RWPE2 (cell line): ENCODE measurements around the gene SDF2.

ENCODE experiments used
- ATAC-seq: fragments of 200-7000 bp; cut with Tn5 transposase; 3 replicates; pipeline ENCODE4 v1.9.1; 2021; ENCODE audit warnings: low read depth
- DNase-seq: peaks from one replicate; pipeline ENCODE4 v3.0.0-alpha.2; 2020; ENCODE audit warnings: low spot score
- H3K27ac ChIP-seq: fragments of 450-650 bp; 2 replicates; pipeline ENCODE4 v1.5.1; 2017; ENCODE audit warnings: mild to moderate bottlenecking; ENCODE audit not compliant: poor library complexity, severe bottlenecking
- H3K27me3 ChIP-seq: fragments of 250-450 bp; sonication (Bioruptor Pico); 2 replicates; pipeline ENCODE4 v1.5.1; 2021; ENCODE audit warnings: mild to moderate bottlenecking, moderate library complexity; ENCODE audit not compliant: insufficient read depth, poor library complexity, severe bottlenecking
- H3K36me3 ChIP-seq: fragments of 250-450 bp; sonication (Bioruptor Pico); 2 replicates; pipeline ENCODE4 v1.5.1; 2020; ENCODE audit warnings: low read depth, mild to moderate bottlenecking, moderate library complexity
- H3K4me1 ChIP-seq: fragments of 250-450 bp; sonication (Bioruptor Pico); 2 replicates; pipeline ENCODE4 v1.5.1; 2021; ENCODE audit warnings: mild to moderate bottlenecking, moderate library complexity; ENCODE audit not compliant: insufficient read depth, poor library complexity, severe bottlenecking
- H3K4me3 ChIP-seq: fragments of 250-450 bp; sonication (Bioruptor Pico); 2 replicates; pipeline ENCODE4 v1.5.1; 2021; ENCODE audit warnings: mild to moderate bottlenecking, moderate library complexity; ENCODE audit not compliant: severe bottlenecking
- H3K9me3 ChIP-seq: fragments of 250-450 bp; sonication (Bioruptor Pico); 2 replicates; pipeline ENCODE4 v1.5.1; 2021; ENCODE audit warnings: mild to moderate bottlenecking, moderate library complexity; ENCODE audit not compliant: severe bottlenecking
- CTCF ChIP-seq: fragments of 450-650 bp; IDR thresholded peaks from one replicate; pipeline ENCODE4 v1.5.1; 2017; ENCODE audit warnings: mild to moderate bottlenecking, moderate library complexity; ENCODE audit not compliant: poor library complexity, severe bottlenecking

The SDF2 gene

GRCh38 chr17:28643983-28644786 lies 17.5 kb downstream of the SDF2 start:
- Histone ChIP-seq H3K36me3 (peaks cover 54% of the 10 kb centered on the region), H3K9me3 (no peaks in the 10 kb centered on the region)
- ATAC-seq, result no peak

GRCh38 chr17:28641579-28641978 lies 20.1 kb downstream of the SDF2 start:
- DNase-seq, result no peak
- Histone ChIP-seq H3K9me3 (no peaks in the 10 kb centered on the region), H3K27me3 (no peaks in the 10 kb centered on the region), H3K36me3 (peaks cover 75% of the 10 kb centered on the region), H3K27ac (no peak overlapping the region), H3K4me3 (no peak overlapping the region), H3K4me1 (peaks cover 8% of the 10 kb centered on the region)
- TF ChIP-seq CTCF, result no peak
- ATAC-seq, result no peak

More at GRCh38 chr17:28643983-28644786, 17.5 kb downstream of the SDF2 start:
- no peak for DNase-seq
- no peaks in the 10 kb centered on the region for H3K27me3 ChIP-seq
- TF ChIP-seq CTCF, result peak; percentile 53
- H3K4me1 ChIP-seq, result peaks cover 8% of the 10 kb centered on the region
- H3K27ac ChIP-seq, result peak overlapping the region; percentile 48
- H3K4me3 ChIP-seq, result peak overlapping the region; percentile 39

GRCh38 chr17:28635506-28635905 lies 26.2 kb downstream of the SDF2 start:
- DNase-seq (no peak), ATAC-seq (0 out of 3 replicates have a peak, but pooled peaks have one; percentile 14)
- Histone ChIP-seq H3K4me3 (no peak overlapping the region), H3K9me3 (no peaks in the 10 kb centered on the region), H3K27ac (no peak overlapping the region), H3K4me1 (no peaks in the 10 kb centered on the region), H3K27me3 (no peaks in the 10 kb centered on the region), H3K36me3 (peaks cover 100% of the 10 kb centered on the region)
- TF ChIP-seq CTCF, result no peak

- no peak overlapping the region for H3K27ac ChIP-seq
- no peaks in the 10 kb centered on the region for H3K4me1 ChIP-seq
- H3K36me3 ChIP-seq, result peaks cover 95% of the 10 kb centered on the region
- no peak for DNase-seq
- no peaks in the 10 kb centered on the region for H3K27me3 ChIP-seq
- H3K9me3 ChIP-seq, result no peaks in the 10 kb centered on the region
- H3K4me3 ChIP-seq, result no peak overlapping the region
- no peak for TF ChIP-seq CTCF
- ATAC-seq, result no peak
These were observed 27.4 kb downstream of the SDF2 start for GRCh38 chr17:28634206-28634865.

GRCh38 chr17:28626818-28627217 lies 34.9 kb downstream of the SDF2 start:
- Histone ChIP-seq H3K27ac (no peak overlapping the region), H3K4me3 (no peak overlapping the region), H3K27me3 (no peaks in the 10 kb centered on the region), H3K36me3 (peaks cover 84% of the 10 kb centered on the region), H3K9me3 (no peaks in the 10 kb centered on the region), H3K4me1 (no peaks in the 10 kb centered on the region)
- ATAC-seq (no peak), DNase-seq (no peak)
- no peak for TF ChIP-seq CTCF
